Upper lobe of left lung (tissue), 6 donors: ENCODE measurements around the gene CACNA1D. TPM values are rescaled to one million over a fixed set of nuclear protein-coding genes. Genes with fewer than 3 reads are reported as not detected.

ENCODE experiments used
- ATAC-seq, 2 donors: fragments of 200-7000 bp; cut with Tn5 transposase; one replicate each; pipeline ENCODE4 v1.9.1; 2022; ENCODE audit warnings: mild to moderate bottlenecking in 2 of 2, moderate library complexity in 2 of 2; ENCODE audit not compliant: low FRiP score in 2 of 2
- DNase-seq, 2 donors: peaks; one replicate each; pipeline ENCODE4 v3.0.0-alpha.2; 2019 to 2020
- H3K27ac ChIP-seq, 4 donors: fragments of 200-600 bp; sonication (generic); one replicate each; pipeline ENCODE4 v1.5.1; 2016 to 2019
- H3K27me3 ChIP-seq, 4 donors: fragments of 200-600 bp; sonication (generic); one replicate each; pipeline ENCODE4 v1.5.1; 2017 to 2019
- H3K36me3 ChIP-seq, 4 donors: fragments of 200-600 bp; sonication (generic); one replicate each; pipeline ENCODE4 v1.5.1; 2016 to 2019
- H3K4me1 ChIP-seq, 4 donors: fragments of 200-600 bp; sonication (generic); one replicate each; pipeline ENCODE4 v1.5.1; 2018 to 2019
- H3K4me3 ChIP-seq, 4 donors: fragments of 200-600 bp; sonication (generic); one replicate each; pipeline ENCODE4 v1.5.1; 2017 to 2019; ENCODE audit warnings: mild to moderate bottlenecking in 2 of 4, moderate library complexity in 1 of 4
- H3K9me3 ChIP-seq, 4 donors: fragments of 200-600 bp; sonication (generic); one replicate each; pipeline ENCODE4 v1.5.1; 2018 to 2019
- CTCF ChIP-seq, 6 experiments: fragments of 450-650 bp in 4 of 6; fragments of 200-600 bp in 2 of 6; sonication (generic) in 2 of 6; IDR thresholded peaks; one replicate each; pipeline ENCODE4 v1.5.1; 2016 to 2019; ENCODE audit warnings: antibody characterized with exemption in 6 of 6
- EP300 ChIP-seq, 4 donors: sonication (generic); formaldehyde crosslinking; IDR thresholded peaks; one replicate each; pipeline ENCODE4 v1.5.1; 2017; ENCODE audit warnings: antibody characterized with exemption in 4 of 4, control low read depth in 2 of 4
- POLR2A ChIP-seq, 4 donors: fragments of 450-650 bp; IDR thresholded peaks; one replicate each; pipeline ENCODE4 v1.5.1; 2016 to 2017; ENCODE audit warnings: antibody characterized with exemption in 4 of 4, mild to moderate bottlenecking in 2 of 4
- POLR2AphosphoS5 ChIP-seq, 2 donors: sonication (generic); formaldehyde crosslinking; IDR thresholded peaks; one replicate each; pipeline ENCODE4 v1.5.1; 2017; ENCODE audit warnings: antibody characterized with exemption in 2 of 2
- WGBS, 2 donors: methylation state at CpG; one replicate each; pipeline ENCODE4 v1.1.5; 2017 to 2018; 5-methylcytosine and 5-hydroxymethylcytosine counted together
- small RNA-seq, 4 donors: library from RNA; depleted of rRNA; stranded (forward); fragments of <200 nt; gene quantifications; one replicate each; pipeline ENCODE3, GENCODE V24; 2016
- total RNA-seq, 6 donors: library from RNA; depleted of rRNA in 4 of 6; stranded (reverse); fragments of >200 nt in 4 of 6; gene quantifications; one replicate each; pipeline versions ENCODE4 v1.1.0 to v1.2.1, GENCODE V29; 2016 to 2021
- donor health status: DM: no; HTN: no; CAD: no; lungs with moderate emphysema.
- donor health status: DM: no; HTN: yes; CAD: no; lungs with severe emphysema.

CACNA1D gene
- total RNA-seq, 6 donors from 2014 or later: 17.2 to 221 (median 30.2) TPM

- 83 to 93% methylated on average over 1 of the region's 1 CpG for WGBS, 2 donors
- Histone ChIP-seq H3K4me1 (no peaks in the 10 kb centered on the region), H3K36me3 (peaks cover 6 to 77% (median 30%) of the 10 kb centered on the region in 4 donors), H3K4me3 (no peak overlapping the region), H3K27me3 (no peaks in the 10 kb centered on the region), H3K27ac (no peak overlapping the region), H3K9me3 (no peaks in the 10 kb centered on the region)
- DNase-seq (no peak), ATAC-seq (no peak)
- TF ChIP-seq POLR2A (IDR thresholded peaks at IDR 0.05): no peak
- no peak for TF ChIP-seq POLR2AphosphoS5 (IDR thresholded peaks at IDR 0.05)
- TF ChIP-seq EP300 (IDR thresholded peaks at IDR 0.05): no peak
- no peak for TF ChIP-seq CTCF (IDR thresholded peaks at IDR 0.05)
Measured at GRCh38 chr3:53863145-53863544, 368.7 kb downstream of the CACNA1D start.

Small RNAs within 50 kb of the gene (small RNA-seq; reads per million reads assigned to genes)
- gene AC012467.1: 0 reads per million in 4 donors
- gene RF00154: 27.1 to 40.0 (median 31.1) reads per million in 4 donors

Other genes starting within 250 kb of the CACNA1D start
- gene TKT, start 238.6 kb upstream of the CACNA1D start, total RNA-seq: 100 to 1,000 TPM; 402 to 605 (median 482) TPM
- 10 to 100 TPM; 12.2 to 21.1 (median 18.7) TPM for gene DCP1A, start 147.1 kb upstream of the CACNA1D start, total RNA-seq